ENCODE data around the gene KHDRBS1.

DNA sequence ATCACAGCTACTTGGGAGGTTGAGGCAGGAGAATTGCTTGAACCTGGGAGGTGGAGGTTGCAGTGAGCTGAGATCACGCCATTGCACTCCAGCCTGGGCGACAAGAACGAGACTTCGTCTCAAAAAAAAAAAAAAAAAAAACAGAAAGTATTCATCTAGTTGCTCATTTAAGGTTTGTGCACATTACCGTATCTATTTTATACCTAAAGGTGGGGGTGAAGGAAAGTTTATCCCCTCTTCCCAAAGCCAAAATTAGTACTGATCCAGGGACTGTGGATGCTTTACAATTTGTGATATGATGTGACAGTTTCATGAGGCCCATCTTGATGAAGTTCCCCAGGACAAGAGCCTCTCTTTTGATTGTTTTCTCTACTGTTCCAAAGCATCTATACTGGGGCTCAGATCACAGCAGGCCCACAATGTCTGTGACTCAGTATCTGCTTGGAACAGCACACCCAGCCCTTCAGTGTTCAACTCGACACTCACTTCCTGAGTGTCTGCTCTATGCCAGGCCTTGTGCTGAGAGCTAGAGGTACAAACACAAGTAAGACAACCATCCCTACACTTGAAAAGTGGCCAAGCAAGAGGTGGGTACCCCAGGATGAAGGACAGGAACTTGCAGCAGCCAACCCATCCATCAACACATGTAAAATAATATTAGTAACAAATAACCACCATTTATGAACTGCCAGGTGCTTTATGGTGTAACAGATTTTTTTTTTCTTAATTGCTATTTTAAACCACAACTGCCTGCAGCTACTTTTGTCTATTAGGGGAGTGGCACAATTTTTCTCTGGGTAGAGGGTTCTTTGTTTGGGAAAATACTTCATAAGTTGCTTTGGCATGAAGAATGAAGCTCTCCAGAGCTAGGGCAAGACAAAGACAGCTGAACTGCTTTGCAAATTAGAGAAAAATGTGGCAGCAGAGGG lies 29.0 kb upstream of the KHDRBS1 start:
- TF ChIP-seq, protein P1, sequence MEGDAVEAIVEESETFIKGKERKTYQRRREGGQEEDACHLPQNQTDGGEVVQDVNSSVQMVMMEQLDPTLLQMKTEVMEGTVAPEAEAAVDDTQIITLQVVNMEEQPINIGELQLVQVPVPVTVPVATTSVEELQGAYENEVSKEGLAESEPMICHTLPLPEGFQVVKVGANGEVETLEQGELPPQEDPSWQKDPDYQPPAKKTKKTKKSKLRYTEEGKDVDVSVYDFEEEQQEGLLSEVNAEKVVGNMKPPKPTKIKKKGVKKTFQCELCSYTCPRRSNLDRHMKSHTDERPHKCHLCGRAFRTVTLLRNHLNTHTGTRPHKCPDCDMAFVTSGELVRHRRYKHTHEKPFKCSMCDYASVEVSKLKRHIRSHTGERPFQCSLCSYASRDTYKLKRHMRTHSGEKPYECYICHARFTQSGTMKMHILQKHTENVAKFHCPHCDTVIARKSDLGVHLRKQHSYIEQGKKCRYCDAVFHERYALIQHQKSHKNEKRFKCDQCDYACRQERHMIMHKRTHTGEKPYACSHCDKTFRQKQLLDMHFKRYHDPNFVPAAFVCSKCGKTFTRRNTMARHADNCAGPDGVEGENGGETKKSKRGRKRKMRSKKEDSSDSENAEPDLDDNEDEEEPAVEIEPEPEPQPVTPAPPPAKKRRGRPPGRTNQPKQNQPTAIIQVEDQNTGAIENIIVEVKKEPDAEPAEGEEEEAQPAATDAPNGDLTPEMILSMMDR (IDR thresholded peaks at IDR 0.05): no peak
- no peak for TF ChIP-seq POLR2A (IDR thresholded peaks at IDR 0.05)
